DMS153 treated with DMSO at 0.1 percent for 48 hours (cell line): ENCODE data around the gene CA12.
A peak's percentile ranks its signal among the peaks of the same experiment; 100 is the strongest.
"Not testable (repeated sequence)": the region's sequence is repeated elsewhere in the genome, so short reads cannot be mapped to it uniquely, and the experiment has no call there.

Experiments used
- DNase-seq: peaks from one replicate; lab custom pipeline; 2025; ENCODE audit not compliant: unreplicated experiment; lab: John Stamatoyannopoulos, UW

Gene CA12

DNA sequence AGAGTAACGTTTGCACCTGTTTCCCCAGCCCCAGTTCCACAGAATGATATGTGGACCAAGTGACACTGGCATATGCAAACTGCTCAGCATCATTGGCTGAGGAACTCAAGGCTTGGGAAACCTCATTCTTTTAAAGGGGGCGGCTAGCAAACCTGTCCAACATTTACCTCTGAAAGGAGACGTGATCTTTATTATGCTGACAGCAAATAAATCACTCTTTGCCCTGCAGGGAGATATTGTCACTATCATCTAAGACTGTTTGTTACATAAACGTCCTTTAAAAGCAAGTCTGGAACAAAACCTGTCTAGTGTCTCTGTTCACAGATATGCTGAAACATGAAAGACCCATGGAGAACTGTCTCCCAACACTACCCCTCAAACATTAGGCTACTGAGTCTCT is 21.5 kb downstream of the CA12 start:
- no peak for DNase-seq

DNA sequence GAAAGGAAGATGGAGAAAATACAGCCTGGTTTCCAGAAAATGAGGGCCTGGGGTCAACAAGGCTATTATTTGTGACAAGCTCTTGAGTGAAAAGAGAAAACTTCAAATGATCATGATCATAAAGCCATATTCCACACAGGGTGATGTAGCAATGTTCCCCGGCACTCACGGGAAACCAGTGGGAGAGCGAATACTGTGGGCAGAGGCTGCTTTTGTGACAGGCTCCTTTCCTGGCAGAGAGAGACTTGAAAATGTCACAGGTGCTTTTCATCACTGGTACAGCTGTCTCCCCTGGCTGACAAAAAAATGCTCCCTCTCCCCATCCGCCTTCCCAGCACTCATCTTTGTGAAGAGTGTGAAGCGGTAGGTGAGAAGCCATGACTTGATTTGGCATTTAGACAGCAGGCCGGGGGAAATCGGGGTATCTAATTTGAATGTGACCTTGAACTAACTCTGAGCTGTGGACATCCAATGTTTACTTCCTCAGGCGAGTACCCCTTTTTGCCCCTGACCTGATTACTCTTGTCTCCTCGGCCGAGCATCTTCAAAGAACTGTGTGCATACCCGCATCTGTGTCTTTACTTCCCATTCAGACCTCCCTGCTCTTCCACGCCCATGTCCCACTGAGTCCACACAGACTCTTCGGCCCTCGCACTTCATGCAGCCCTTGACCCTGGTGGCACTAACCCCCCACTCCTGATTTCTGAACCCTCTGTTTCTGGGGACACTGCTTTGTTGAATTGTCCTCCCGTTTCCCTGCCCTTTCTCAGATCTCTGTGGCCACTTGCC is 23.2 kb downstream of the CA12 start:
- DNase-seq, result no peak

GRCh38 chr15:63357731-63358130 is 23.9 kb downstream of the CA12 start:
- no peak for DNase-seq

- DNase-seq, result no peak
Measured at GRCh38 chr15:63357061-63357460, 24.6 kb downstream of the CA12 start.

GRCh38 chr15:63354821-63355650 is 26.6 kb downstream of the CA12 start:
- DNase-seq, result no peak

DNA sequence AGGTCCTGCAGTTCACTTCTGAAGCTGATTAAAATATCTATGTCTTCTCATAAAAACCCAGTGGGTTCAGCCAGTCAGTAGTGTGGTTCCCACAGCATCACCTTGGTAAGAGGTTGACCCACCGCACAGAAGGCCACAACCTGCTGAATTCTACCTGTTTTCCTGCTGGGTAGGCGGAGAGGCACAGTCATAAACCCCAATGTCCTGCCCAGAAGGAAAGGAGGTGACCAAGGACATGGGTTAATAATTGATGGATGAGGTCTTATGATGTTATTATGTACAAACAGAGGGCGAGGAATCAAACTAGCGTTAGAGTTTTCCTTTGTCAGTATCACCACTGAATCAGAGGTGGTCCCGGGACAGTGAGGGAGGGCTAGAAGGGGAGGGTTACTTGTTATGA is 27.8 kb downstream of the CA12 start:
- no peak for DNase-seq

DNA sequence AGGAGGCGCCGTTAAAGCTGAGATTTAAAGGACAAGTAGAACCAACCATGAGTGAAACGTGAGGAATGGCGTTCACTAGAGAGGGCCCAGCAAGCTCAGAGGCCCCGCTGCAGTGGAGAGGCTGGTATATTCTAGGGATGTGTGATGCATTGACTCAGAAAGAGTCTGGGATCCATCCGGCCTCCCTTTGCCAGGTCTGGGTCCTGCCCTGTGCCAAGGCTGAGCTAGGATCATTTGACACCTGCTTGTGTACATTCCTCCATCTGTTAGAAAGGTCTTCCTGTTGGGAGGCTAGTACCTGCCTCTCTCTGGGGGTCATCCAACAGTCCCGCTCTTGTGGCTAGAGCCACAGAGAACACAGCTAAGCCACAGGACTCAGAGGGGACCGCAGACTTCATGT is 28.4 kb downstream of the CA12 start:
- DNase-seq, result no peak

DNA sequence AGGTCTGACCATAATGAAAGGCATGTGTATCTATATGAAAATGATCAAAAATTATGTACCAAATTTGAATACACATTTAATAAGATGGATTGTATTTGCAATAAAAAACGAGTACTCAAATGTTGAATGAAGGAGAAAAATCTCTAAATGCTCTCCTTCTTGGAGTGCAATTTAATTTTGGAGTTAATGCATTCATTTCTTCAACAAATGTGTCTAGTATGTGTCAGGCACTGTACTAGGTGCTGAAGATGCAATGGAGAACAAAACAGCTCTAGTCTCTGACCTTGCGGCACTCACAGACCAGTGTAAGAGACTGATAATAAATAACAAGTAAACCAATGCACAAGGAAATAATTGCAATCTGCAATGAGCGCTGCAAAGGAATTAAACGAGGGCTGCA is 28.8 kb downstream of the CA12 start:
- no peak for DNase-seq

- DNase-seq, result no peak
Measured at GRCh38 chr15:63351170-63351569, 30.5 kb downstream of the CA12 start.

DNA sequence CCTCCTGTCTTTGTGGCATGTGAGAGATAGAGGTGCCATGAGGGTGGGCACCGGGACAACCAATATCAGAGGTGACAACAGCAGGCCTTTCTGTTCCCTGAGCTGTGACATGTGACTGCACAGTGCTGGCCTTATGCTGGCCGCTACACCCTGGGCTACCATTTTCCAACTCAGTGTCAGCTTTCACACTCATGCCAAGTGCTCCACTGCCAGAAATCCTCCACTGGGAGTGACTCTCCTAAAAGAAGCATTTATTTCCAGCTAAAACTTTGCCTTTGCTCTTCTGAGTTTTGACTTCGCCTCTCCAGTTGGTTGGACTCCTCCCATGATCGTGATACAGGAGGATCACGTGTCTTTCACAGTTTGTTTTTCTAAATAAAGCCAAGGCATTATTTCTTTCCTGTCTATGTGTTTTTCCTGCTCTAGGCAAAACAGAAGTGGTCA is 31.4 kb downstream of the CA12 start:
- no peak for DNase-seq

DNA sequence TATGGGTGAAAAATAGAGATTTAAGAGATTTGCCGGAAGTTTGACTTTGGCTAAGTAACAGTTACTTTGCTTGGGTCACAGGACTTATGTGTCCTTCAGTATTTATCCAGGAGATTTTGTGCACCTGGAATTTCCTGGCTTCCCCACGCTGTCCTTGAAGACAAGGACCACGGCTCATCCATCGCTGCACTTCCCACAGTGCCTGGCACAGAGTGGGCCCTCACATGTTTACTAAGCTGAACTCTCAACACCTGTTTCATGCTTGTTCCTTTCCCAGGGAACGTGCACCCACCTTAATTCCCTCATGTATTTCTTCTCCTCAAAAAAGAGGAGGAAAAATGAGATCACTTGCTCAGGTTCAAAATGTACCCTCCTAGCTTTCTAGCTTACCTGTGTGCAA is 32.0 kb downstream of the CA12 start:
- DNase-seq, result no peak

DNA sequence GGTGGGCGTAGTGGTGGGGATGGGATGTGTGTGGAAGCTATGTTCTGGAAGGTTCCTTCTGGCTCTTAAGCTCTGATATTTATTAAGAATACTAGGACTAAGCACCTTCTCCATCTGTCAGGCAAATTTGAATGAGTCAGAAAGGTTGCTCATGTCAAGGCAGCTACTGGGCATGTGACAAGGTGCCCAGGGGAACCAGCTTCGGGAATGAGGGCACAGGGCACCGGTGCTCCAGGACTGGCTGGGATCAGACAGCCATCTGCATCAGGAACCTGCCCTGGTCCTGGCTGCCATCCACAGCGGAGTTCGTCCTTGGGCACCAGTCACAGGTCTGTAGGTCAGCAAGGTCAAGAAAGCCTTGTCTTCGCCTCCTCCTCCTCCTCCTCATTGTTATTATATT is 32.5 kb downstream of the CA12 start:
- no peak for DNase-seq

DNA sequence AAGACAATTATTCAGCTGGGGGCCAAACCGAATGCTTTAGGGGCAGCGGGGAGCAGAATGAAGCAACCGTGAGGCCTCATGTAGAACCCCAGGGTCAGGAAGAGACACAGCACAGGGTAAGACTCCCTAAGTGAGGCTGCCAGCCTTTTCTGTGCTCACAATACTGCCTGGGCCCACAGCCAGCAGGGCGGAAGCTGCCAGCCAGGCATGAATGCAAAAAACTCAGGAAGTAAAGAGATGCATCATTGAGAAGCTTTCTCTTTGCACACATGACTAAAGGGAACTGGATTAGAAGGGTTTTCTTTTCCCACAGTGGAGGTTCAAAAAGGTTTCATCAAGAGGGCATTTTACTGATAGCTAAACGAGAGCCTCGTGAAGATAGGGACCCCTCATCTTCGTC is 33.3 kb downstream of the CA12 start:
- DNase-seq, result peak; percentile 40

GRCh38 chr15:63347074-63347857 is 34.4 kb downstream of the CA12 start:
- DNase-seq, result no peak

DNA sequence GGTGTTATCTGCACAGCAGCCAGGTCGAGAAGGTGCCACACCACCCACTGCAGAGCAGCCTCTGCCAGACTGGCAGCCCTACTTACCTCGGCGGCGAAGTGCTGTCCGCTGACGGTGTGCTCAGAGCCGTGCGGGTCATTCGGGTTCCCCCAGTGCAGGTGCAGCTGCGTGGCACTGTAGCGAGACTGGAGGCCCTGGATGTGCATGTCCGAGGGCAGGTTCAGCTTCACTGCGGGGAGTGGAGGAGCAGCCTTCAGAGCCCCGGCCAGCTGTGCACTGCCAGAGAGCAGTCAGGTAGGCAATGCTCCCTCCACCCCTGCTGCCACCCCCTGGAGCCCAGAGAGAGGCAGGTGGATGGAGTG is 36.3 kb downstream of the CA12 start:
- DNase-seq, result no peak

GRCh38 chr15:63344731-63345390 is 36.8 kb downstream of the CA12 start:
- no peak for DNase-seq

GRCh38 chr15:63342996-63343562 is 38.6 kb downstream of the CA12 start:
- not testable (repeated sequence) for DNase-seq

DNA sequence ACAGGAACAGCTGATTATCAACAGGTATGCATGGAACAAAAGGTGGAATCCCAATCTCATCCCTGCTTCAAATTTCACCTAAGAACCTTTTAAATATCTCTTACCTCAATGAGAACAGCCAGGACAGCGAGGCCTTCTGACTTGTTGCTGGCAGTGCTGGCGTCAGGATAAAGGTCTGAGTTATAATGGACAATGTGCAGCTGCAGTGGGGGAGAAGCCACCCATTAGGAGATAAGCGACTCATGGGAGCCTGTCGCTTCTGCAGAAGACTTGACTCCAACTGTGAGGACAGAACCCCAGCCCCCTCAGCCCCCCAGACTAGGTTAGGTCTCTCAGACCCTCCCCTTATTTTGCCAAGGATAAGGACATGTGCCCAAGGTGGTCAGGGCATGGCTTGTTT is 39.7 kb downstream of the CA12 start:
- no peak for DNase-seq

- no peak for DNase-seq
Measured at GRCh38 chr15:63340878-63341277, 40.8 kb downstream of the CA12 start.

DNA sequence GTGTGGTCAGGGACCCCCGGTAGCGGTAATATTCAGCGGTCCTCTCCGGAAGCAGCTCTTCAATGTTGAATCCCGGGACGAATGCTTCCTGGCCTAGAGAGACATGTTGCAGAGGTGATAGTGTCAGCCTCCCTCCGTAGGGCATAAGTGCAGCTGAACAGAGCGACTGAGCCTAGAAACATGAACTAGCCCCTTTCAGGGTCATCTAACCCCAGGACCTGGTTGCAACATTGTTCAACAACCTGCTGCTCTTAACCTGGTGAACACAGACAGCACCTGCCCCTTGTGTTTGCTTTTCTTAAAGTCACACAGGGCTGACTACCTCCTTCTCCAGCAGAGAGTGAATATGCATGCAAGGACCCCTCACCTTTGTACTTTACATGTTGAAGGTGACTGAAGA is 41.3 kb downstream of the CA12 start:
- no peak for DNase-seq

DNA sequence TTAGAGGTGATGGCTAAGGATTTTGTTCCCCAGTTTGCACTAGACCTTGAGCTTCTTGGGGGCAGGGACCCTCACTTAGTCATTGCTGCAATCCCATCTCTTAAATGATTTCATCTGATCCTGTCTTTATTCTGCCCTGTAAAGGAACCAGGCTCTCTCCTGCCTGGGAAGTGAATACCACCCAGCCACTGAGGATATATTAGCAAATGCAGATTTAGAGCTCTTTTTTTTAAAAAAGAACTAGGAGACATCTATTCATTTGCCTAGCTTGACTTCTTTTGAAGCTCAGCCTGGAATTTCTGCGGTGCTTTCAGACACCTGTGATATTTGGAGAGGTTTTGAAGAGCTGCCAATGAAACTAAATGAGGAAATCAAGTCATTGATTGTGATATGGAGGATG is 41.8 kb downstream of the CA12 start:
- DNase-seq, result no peak
